Stomach (tissue), 9 donors: ENCODE data around the gene PPT2. TPM values are rescaled to one million over a fixed set of nuclear protein-coding genes. Genes with fewer than 3 reads are reported as not detected.

Experiments
- DNase-seq, 2 donors: peaks; one replicate each; pipeline versions ENCODE4 v3.0.0 to v3.0.0-alpha.2; 2013 to 2019
- H3K27ac ChIP-seq, 5 donors: fragments of 200-600 bp in 4 of 5; sonication (generic) in 4 of 5; one replicate each; pipeline ENCODE4 v1.5.1; 2013 to 2019; ENCODE audit warnings: mild to moderate bottlenecking in 1 of 5, moderate library complexity in 1 of 5
- H3K27me3 ChIP-seq, 3 donors: fragments of 200-600 bp; sonication (generic); one replicate each; pipeline ENCODE4 v1.5.1; 2017 to 2019; ENCODE audit warnings: mixed run types in 1 of 3
- H3K36me3 ChIP-seq, 4 donors: fragments of 200-600 bp; sonication (generic); 1 replicate in 3 of 4; 2 replicates in 1 of 4; pipeline ENCODE4 v1.5.1; 2016 to 2019
- H3K4me1 ChIP-seq, 4 donors: fragments of 200-600 bp; sonication (generic); one replicate each; pipeline ENCODE4 v1.5.1; 2016 to 2019
- H3K4me3 ChIP-seq, 4 donors: fragments of 200-600 bp; sonication (generic) in 3 of 4; one replicate each; pipeline ENCODE4 v1.5.1; 2016 to 2019; ENCODE audit warnings: mild to moderate bottlenecking in 1 of 4
- H3K9me3 ChIP-seq, 4 donors: fragments of 200-600 bp; sonication (generic); one replicate each; pipeline ENCODE4 v1.5.1; 2016 to 2019
- EP300 ChIP-seq: sonication (generic); formaldehyde crosslinking; IDR thresholded peaks from one replicate; pipeline ENCODE4 v1.6.1; 2017; ENCODE audit warnings: antibody characterized with exemption
- POLR2A ChIP-seq, 4 donors: fragments of 450-650 bp; IDR thresholded peaks; one replicate each; pipeline ENCODE4 v1.6.1; 2016; ENCODE audit warnings: antibody characterized with exemption in 4 of 4, control low read depth in 2 of 4, mild to moderate bottlenecking in 1 of 4, moderate library complexity in 1 of 4
- POLR2AphosphoS5 ChIP-seq, 3 donors: sonication (generic); formaldehyde crosslinking; IDR thresholded peaks; one replicate each; pipeline ENCODE4 v1.6.1; 2016; ENCODE audit warnings: antibody characterized with exemption in 3 of 3
- WGBS, 5 donors: extraction: QIAGEN DNeasy Blood & Tissue Kit in 3 of 5; methylation state at CpG; one replicate each; pipeline versions ENCODE4 v1.1.5 to v1.1.7; 2013 to 2018; 5-methylcytosine and 5-hydroxymethylcytosine counted together
- intact Hi-C: fragments of 100-400 bp; cut with DNase I; formaldehyde crosslinking; loops from one replicate; pipeline ENCODE4 v1.15.1; 2023; ENCODE audit warnings: low total_unique reads
- polyA plus RNA-seq, 3 donors: library from polyadenylated mRNA; stranded (reverse); fragments of 200-250 nt; gene quantifications; one replicate each; pipeline ENCODE4 v1.2.3, GENCODE V29; 2013
- total RNA-seq, 5 donors: library from RNA; depleted of rRNA; stranded (reverse); fragments of >200 nt; gene quantifications; one replicate each; pipeline versions ENCODE4 v1.1.0 to v1.2.3, GENCODE V29; 2014 to 2016
- TF ChIP-seq, protein P1 (sequence below), 7 experiments: fragments of 450-650 bp in 4 of 7; fragments of 200-600 bp in 3 of 7; sonication (generic) in 3 of 7; IDR thresholded peaks; one replicate each; pipeline ENCODE4 v1.5.1; 2016 to 2019; ENCODE audit warnings: antibody characterized with exemption in 7 of 7, control low read depth in 2 of 7, mild to moderate bottlenecking in 1 of 7
- donor health status: healthy with polysubstance abuse.
- donor health status: Bipolar disorder and iron deficiency.
- donor health status: healthy.

The PPT2 gene
- total and polyA plus RNA-seq, 8 donors, result 5.8 to 73.0 (median 10.7) TPM

DNA sequence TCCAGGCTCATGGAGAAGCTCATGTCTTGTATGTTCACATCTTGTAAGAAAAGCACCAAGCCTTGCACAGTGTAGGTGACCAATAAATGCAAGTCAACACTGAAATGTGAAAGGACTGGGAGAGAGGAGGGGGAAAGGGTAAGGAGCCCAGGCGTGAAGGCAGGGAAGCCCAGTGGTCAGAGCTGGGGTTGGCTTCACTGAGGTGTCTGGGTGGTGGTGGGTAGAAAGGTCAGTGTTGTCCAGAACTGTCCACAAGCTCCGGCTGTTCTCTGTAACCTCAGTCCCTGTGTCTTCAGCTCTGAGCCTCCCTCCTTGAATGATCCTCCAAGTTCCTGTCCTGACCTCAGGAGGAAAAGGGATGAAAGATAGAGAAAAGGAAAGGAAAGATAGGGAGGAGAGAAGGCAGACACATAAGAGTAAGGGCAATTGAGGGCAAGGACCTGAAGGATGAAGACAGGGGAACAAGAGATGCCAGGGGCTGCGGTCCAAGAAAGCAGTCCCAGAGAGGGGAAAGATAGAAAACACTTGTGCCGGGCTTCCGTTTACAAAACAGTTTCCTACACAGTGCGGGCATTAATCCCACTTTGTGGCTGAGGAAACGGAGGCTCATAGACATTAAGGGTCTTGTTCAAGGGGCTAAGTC lies 42.4 kb upstream of the PPT2 start:
- peaks cover 0 to 5% (median 0%) of the 10 kb centered on the region in 3 donors for H3K27me3 ChIP-seq
- DNase-seq, result peak in 1 of 2 donors; percentile 67
- WGBS, 5 donors, result 40 to 66% (median 51%) methylated on average over 7 of the region's 7 CpGs
- TF ChIP-seq, protein P1, sequence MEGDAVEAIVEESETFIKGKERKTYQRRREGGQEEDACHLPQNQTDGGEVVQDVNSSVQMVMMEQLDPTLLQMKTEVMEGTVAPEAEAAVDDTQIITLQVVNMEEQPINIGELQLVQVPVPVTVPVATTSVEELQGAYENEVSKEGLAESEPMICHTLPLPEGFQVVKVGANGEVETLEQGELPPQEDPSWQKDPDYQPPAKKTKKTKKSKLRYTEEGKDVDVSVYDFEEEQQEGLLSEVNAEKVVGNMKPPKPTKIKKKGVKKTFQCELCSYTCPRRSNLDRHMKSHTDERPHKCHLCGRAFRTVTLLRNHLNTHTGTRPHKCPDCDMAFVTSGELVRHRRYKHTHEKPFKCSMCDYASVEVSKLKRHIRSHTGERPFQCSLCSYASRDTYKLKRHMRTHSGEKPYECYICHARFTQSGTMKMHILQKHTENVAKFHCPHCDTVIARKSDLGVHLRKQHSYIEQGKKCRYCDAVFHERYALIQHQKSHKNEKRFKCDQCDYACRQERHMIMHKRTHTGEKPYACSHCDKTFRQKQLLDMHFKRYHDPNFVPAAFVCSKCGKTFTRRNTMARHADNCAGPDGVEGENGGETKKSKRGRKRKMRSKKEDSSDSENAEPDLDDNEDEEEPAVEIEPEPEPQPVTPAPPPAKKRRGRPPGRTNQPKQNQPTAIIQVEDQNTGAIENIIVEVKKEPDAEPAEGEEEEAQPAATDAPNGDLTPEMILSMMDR (IDR thresholded peaks at IDR 0.05), result no peak
- TF ChIP-seq POLR2A (IDR thresholded peaks at IDR 0.05), result no peak
- TF ChIP-seq EP300, result no peak
- no peak for TF ChIP-seq POLR2AphosphoS5 (IDR thresholded peaks at IDR 0.05)
- H3K4me3 ChIP-seq, result no peak overlapping the region
- peaks cover 7 to 23% (median 19%) of the 10 kb centered on the region in 4 donors for H3K36me3 ChIP-seq
- intact Hi-C loops, result no loop called here
- H3K4me1 ChIP-seq, result peaks cover 46 to 83% (median 63%) of the 10 kb centered on the region in 4 donors
- no peaks in the 10 kb centered on the region for H3K9me3 ChIP-seq
- peak overlapping the region in 4 of 5 donors; percentile 75 to 85 (median 79) for H3K27ac ChIP-seq

DNA sequence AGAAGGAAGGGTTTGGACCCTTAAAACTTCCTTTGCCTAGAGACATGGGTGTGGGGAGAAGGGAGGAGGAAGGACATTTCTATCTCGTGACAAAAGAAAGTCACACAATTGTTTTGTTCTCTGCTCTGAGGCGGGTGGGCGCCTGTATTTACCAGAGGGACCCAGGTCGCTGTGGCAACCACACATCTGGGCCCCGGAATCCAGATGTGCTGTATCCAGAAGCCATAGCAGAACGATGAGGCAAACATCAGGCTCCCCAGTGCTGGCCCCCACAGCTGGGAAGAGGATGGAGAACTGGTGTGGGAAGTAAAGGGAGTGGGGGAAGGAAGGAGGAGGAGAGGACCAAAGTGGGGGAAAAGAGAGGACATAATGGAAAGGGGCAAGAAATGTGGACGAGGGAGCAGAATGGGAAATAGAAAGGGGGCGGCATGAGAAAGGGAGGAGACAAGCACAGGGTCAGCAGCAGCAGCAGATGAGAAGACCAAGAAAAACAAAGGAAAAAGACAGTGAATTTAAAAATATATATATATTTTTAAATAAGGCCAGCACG lies 41.4 kb upstream of the PPT2 start:
- DNase-seq, result peak in 1 of 2 donors; percentile 87
- Histone ChIP-seq H3K4me1 (peaks cover 37 to 74% (median 56%) of the 10 kb centered on the region in 4 donors), H3K9me3 (no peaks in the 10 kb centered on the region), H3K27ac (peak overlapping the region in 4 of 5 donors; percentile 75 to 85 (median 79)), H3K36me3 (peaks cover 15 to 33% (median 29%) of the 10 kb centered on the region in 4 donors), H3K27me3 (peaks cover 0 to 5% (median 0%) of the 10 kb centered on the region in 3 donors), H3K4me3 (no peak overlapping the region)
- WGBS, 5 donors, result 48 to 65% (median 62%) methylated on average over 9 of the region's 9 CpGs
- intact Hi-C loops, result no loop called here
- TF ChIP-seq, protein P1 (IDR thresholded peaks at IDR 0.05), result no peak
- TF ChIP-seq POLR2AphosphoS5 (IDR thresholded peaks at IDR 0.05) (no peak), EP300 (no peak), POLR2A (IDR thresholded peaks at IDR 0.05) (no peak)

DNA sequence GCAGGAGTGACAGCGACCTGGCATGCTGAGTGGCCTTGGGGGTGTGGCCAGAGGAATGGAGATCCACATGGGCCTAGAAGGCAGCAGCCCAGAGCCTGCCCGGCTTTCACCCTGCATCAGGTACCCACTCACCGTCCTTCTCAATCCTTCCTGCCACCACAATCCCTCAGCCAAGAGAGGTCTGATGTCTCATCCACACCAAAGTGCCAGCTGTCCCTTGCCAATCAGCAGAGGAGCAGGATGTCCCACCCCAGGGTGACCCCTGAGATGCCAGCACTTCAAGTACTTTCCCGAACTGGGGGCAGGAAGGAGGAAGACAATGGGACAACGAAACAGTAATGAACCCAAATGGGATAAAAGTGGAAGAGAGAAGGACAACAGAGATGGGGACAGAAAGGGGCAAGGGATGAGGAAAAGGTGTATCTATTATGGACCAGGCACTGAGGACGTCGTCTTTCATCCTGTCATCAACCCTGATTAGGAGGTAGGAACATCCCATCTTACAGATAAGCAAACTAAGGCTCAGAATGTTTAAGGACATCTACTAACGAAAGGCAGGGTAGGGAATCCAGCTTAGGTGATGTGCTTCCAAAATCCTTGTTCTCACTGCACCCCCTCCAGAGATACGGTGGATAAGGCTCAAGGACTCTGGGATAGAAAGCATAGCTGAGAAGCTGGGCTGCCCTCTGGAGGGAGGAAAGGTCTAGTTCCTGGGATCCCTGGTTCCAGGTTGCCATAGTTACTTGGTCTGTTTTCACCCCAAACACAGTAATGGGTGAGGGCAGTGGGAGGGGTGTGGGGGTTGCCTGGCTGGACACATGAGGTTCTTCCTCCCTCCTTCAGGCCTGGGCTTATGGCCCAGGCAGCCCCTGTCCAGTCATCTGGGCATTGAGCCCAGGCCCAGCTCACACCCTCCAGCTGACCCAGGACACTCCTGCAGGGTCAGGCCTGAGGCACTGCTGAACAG lies 40.3 kb upstream of the PPT2 start:
- Histone ChIP-seq H3K4me1 (peaks cover 29 to 66% (median 45%) of the 10 kb centered on the region in 4 donors), H3K9me3 (no peaks in the 10 kb centered on the region), H3K27ac (peak overlapping the region; percentile 70 to 85 (median 76)), H3K36me3 (peaks cover 26 to 44% (median 40%) of the 10 kb centered on the region in 4 donors), H3K4me3 (no peak overlapping the region), H3K27me3 (peaks cover 0 to 5% (median 0%) of the 10 kb centered on the region in 3 donors)
- TF ChIP-seq POLR2AphosphoS5 (IDR thresholded peaks at IDR 0.05) (peak; percentile 10 to 54 (median 44)), EP300 (no peak), POLR2A (IDR thresholded peaks at IDR 0.05) (no peak)
- TF ChIP-seq, protein P1 (IDR thresholded peaks at IDR 0.05), result peak in 1 of 7 experiments; percentile 19
- DNase-seq, result peak; percentile 50 to 93
- intact Hi-C loops, result no loop called here
- WGBS, 5 donors, result 59 to 75% (median 69%) methylated on average over 9 of the region's 9 CpGs

DNA sequence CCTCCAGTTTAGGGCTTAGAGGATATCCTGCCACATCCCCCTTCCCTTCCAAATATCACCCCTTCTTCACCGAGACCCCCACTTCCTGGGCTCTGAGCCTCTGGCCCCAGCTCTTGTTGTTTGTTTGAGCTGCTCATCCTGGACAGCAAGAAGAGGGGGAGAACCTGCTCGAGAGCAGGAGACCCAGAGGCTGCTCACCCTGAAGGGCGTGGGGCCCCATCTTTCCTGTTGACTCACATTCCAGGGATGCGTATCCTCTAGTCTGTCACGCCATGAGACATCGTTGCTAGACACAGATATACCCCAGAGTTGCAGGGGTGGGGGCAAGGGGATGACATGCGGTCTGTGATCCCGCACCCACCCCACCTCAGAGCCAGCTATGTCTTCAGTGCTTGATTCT lies 39.1 kb upstream of the PPT2 start:
- no peak for DNase-seq
- TF ChIP-seq POLR2A (IDR thresholded peaks at IDR 0.05) (no peak), EP300 (no peak), POLR2AphosphoS5 (IDR thresholded peaks at IDR 0.05) (no peak)
- TF ChIP-seq, protein P1 (IDR thresholded peaks at IDR 0.05), result no peak
- WGBS, 5 donors, result 70 to 82% (median 75%) methylated on average over 8 of the region's 8 CpGs
- H3K36me3 ChIP-seq, result peaks cover 30 to 54% (median 49%) of the 10 kb centered on the region in 4 donors
- H3K4me1 ChIP-seq, result peaks cover 32 to 66% (median 46%) of the 10 kb centered on the region in 4 donors
- H3K27ac ChIP-seq, result peak overlapping the region in 4 of 5 donors; percentile 7 to 85 (median 78)
- H3K27me3 ChIP-seq, result no peaks in the 10 kb centered on the region
- intact Hi-C loops, result loop anchor here (5.0 kb wide), 1 partner anchor 38 kb away; the partner anchor contains the start of genes PPT2 and PRRT1
- H3K4me3 ChIP-seq, result no peak overlapping the region
- H3K9me3 ChIP-seq, result no peaks in the 10 kb centered on the region
